Upper lobe of left lung (tissue), 6 donors: ENCODE data around the gene RAB13. TPM values are rescaled to one million over a fixed set of nuclear protein-coding genes. Genes with fewer than 3 reads are reported as not detected.

Experiments
- ATAC-seq, 2 donors: fragments of 200-7000 bp; cut with Tn5 transposase; one replicate each; pipeline ENCODE4 v1.9.1; 2022; ENCODE audit warnings: mild to moderate bottlenecking in 2 of 2, moderate library complexity in 2 of 2; ENCODE audit not compliant: low FRiP score in 2 of 2
- DNase-seq, 2 donors: peaks; one replicate each; pipeline ENCODE4 v3.0.0-alpha.2; 2019 to 2020
- H3K27ac ChIP-seq, 4 donors: fragments of 200-600 bp; sonication (generic); one replicate each; pipeline ENCODE4 v1.5.1; 2016 to 2019
- H3K27me3 ChIP-seq, 4 donors: fragments of 200-600 bp; sonication (generic); one replicate each; pipeline ENCODE4 v1.5.1; 2017 to 2019
- H3K36me3 ChIP-seq, 4 donors: fragments of 200-600 bp; sonication (generic); one replicate each; pipeline ENCODE4 v1.5.1; 2016 to 2019
- H3K4me1 ChIP-seq, 4 donors: fragments of 200-600 bp; sonication (generic); one replicate each; pipeline ENCODE4 v1.5.1; 2018 to 2019
- H3K4me3 ChIP-seq, 4 donors: fragments of 200-600 bp; sonication (generic); one replicate each; pipeline ENCODE4 v1.5.1; 2017 to 2019; ENCODE audit warnings: mild to moderate bottlenecking in 2 of 4, moderate library complexity in 1 of 4
- H3K9me3 ChIP-seq, 4 donors: fragments of 200-600 bp; sonication (generic); one replicate each; pipeline ENCODE4 v1.5.1; 2018 to 2019
- EP300 ChIP-seq, 4 donors: sonication (generic); formaldehyde crosslinking; IDR thresholded peaks; one replicate each; pipeline ENCODE4 v1.5.1; 2017; ENCODE audit warnings: antibody characterized with exemption in 4 of 4, control low read depth in 2 of 4
- POLR2A ChIP-seq, 4 donors: fragments of 450-650 bp; IDR thresholded peaks; one replicate each; pipeline ENCODE4 v1.5.1; 2016 to 2017; ENCODE audit warnings: antibody characterized with exemption in 4 of 4, mild to moderate bottlenecking in 2 of 4
- POLR2AphosphoS5 ChIP-seq, 2 donors: sonication (generic); formaldehyde crosslinking; IDR thresholded peaks; one replicate each; pipeline ENCODE4 v1.5.1; 2017; ENCODE audit warnings: antibody characterized with exemption in 2 of 2
- WGBS, 2 donors: methylation state at CpG; one replicate each; pipeline ENCODE4 v1.1.5; 2017 to 2018; 5-methylcytosine and 5-hydroxymethylcytosine counted together
- total RNA-seq, 6 donors: library from RNA; depleted of rRNA in 4 of 6; stranded (reverse); fragments of >200 nt in 4 of 6; gene quantifications; one replicate each; pipeline versions ENCODE4 v1.1.0 to v1.2.1, GENCODE V29; 2016 to 2021
- TF ChIP-seq, protein P1 (sequence below), 6 experiments: fragments of 450-650 bp in 4 of 6; fragments of 200-600 bp in 2 of 6; sonication (generic) in 2 of 6; IDR thresholded peaks; one replicate each; pipeline ENCODE4 v1.5.1; 2016 to 2019; ENCODE audit warnings: antibody characterized with exemption in 6 of 6
- donor health status: DM: no; HTN: no; CAD: no; lungs with moderate emphysema.
- donor health status: DM: no; HTN: yes; CAD: no; lungs with severe emphysema.

Gene RAB13
- total RNA-seq, 6 donors from 2014 or later: 33.9 to 116 (median 56.6) TPM

DNA sequence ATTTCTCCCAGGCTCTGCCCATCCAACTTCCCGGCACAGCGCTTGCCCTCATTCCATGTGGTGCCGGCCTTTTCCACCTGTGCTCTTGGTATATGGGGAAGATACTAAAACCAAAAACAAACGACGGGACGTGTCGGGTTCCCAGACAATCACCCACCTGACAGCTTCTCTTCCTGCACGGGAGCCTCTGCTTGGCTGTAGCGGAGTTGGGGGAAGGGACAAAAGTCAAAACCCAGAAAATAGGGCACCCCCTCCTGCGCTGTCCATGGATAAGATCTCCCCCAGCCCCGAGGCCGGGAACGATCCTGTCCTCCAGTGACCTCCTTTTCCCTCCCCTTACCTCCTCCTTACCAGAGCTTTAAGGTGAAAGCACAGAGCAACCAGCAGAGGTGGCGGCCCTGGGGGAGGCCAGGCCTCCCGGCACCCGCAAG lies 9.3 kb downstream of the RAB13 start:
- DNase-seq (no peak), ATAC-seq (peak in 1 of 2 donors; percentile 19)
- WGBS, 2 donors: 0 to 1% methylated on average over 13 to 16 of the region's 16 CpGs
- Histone ChIP-seq H3K27ac (peak overlapping the region; percentile 86 to 96 (median 93)), H3K36me3 (peaks cover 3 to 47% (median 25%) of the 10 kb centered on the region in 4 donors), H3K9me3 (no peaks in the 10 kb centered on the region), H3K27me3 (no peaks in the 10 kb centered on the region), H3K4me1 (peaks cover 14 to 22% (median 18%) of the 10 kb centered on the region in 4 donors), H3K4me3 (peak overlapping the region; percentile 63 to 93 (median 72))
- TF ChIP-seq, protein P1, sequence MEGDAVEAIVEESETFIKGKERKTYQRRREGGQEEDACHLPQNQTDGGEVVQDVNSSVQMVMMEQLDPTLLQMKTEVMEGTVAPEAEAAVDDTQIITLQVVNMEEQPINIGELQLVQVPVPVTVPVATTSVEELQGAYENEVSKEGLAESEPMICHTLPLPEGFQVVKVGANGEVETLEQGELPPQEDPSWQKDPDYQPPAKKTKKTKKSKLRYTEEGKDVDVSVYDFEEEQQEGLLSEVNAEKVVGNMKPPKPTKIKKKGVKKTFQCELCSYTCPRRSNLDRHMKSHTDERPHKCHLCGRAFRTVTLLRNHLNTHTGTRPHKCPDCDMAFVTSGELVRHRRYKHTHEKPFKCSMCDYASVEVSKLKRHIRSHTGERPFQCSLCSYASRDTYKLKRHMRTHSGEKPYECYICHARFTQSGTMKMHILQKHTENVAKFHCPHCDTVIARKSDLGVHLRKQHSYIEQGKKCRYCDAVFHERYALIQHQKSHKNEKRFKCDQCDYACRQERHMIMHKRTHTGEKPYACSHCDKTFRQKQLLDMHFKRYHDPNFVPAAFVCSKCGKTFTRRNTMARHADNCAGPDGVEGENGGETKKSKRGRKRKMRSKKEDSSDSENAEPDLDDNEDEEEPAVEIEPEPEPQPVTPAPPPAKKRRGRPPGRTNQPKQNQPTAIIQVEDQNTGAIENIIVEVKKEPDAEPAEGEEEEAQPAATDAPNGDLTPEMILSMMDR (IDR thresholded peaks at IDR 0.05): no peak
- TF ChIP-seq POLR2A (IDR thresholded peaks at IDR 0.05) (no peak), EP300 (IDR thresholded peaks at IDR 0.05) (no peak), POLR2AphosphoS5 (IDR thresholded peaks at IDR 0.05) (no peak)

DNA sequence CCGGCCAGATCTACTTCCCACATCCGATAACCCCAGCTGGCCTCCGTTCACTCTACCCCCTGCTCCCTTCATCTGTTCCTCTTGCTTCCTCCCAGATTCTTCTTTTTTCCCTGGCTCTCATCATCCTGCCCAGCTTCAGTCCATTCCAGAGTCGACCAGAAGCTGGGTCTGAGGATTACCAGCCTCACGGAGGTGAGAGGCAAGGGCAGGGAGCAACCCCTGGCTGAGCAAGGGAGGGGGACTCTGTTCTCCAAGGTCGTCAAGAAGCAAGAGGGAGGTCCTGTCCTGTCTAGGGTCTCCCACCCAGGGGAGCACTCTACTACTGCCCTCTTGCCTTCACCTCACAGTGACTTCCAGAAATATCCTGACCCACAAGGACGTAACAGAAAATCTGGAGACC lies 12.6 kb downstream of the RAB13 start:
- DNase-seq: no peak
- no peaks in the 10 kb centered on the region for H3K9me3 ChIP-seq
- no peak for TF ChIP-seq POLR2AphosphoS5 (IDR thresholded peaks at IDR 0.05)
- no peak for TF ChIP-seq POLR2A (IDR thresholded peaks at IDR 0.05)
- TF ChIP-seq EP300 (IDR thresholded peaks at IDR 0.05): no peak
- TF ChIP-seq, protein P1 (IDR thresholded peaks at IDR 0.05): no peak
- ATAC-seq: no peak
- H3K36me3 ChIP-seq: peaks cover 3 to 34% (median 25%) of the 10 kb centered on the region in 4 donors
- H3K27me3 ChIP-seq: no peaks in the 10 kb centered on the region
- H3K4me1 ChIP-seq: peaks cover 17 to 26% (median 20%) of the 10 kb centered on the region in 4 donors
- H3K4me3 ChIP-seq: no peak overlapping the region
- WGBS, 2 donors: 83 to 86% methylated on average over 6 to 7 of the region's 7 CpGs
- H3K27ac ChIP-seq: no peak overlapping the region

- no peaks in the 10 kb centered on the region for H3K27me3 ChIP-seq
- no peak overlapping the region for H3K27ac ChIP-seq
Measured at GRCh38 chr1:153973071-153973470, 13.1 kb downstream of the RAB13 start.

GRCh38 chr1:153970346-153970745 lies 15.8 kb downstream of the RAB13 start:
- DNase-seq (no peak), ATAC-seq (no peak)
- H3K9me3 ChIP-seq: no peaks in the 10 kb centered on the region
- H3K36me3 ChIP-seq: peaks cover 3 to 26% (median 21%) of the 10 kb centered on the region in 4 donors
- TF ChIP-seq POLR2AphosphoS5 (IDR thresholded peaks at IDR 0.05) (no peak), EP300 (IDR thresholded peaks at IDR 0.05) (no peak)
- TF ChIP-seq, protein P1 (IDR thresholded peaks at IDR 0.05): no peak
- H3K27me3 ChIP-seq: no peaks in the 10 kb centered on the region
- no peak overlapping the region for H3K4me3 ChIP-seq
- peaks cover 21 to 31% (median 25%) of the 10 kb centered on the region in 4 donors for H3K4me1 ChIP-seq
- H3K27ac ChIP-seq: no peak overlapping the region
- 82 to 88% methylated on average over 2 of the region's 2 CpGs for WGBS, 2 donors

More at GRCh38 chr1:153973071-153973470, 13.1 kb downstream of the RAB13 start:
- DNase-seq (no peak), ATAC-seq (no peak)
- Histone ChIP-seq H3K9me3 (no peaks in the 10 kb centered on the region), H3K36me3 (peaks cover 3 to 34% (median 25%) of the 10 kb centered on the region in 4 donors), H3K4me3 (no peak overlapping the region), H3K4me1 (peaks cover 17 to 26% (median 21%) of the 10 kb centered on the region in 4 donors)
- TF ChIP-seq, protein P1 (IDR thresholded peaks at IDR 0.05): no peak
- TF ChIP-seq POLR2AphosphoS5 (IDR thresholded peaks at IDR 0.05): no peak
- no peak for TF ChIP-seq EP300 (IDR thresholded peaks at IDR 0.05)
- TF ChIP-seq POLR2A (IDR thresholded peaks at IDR 0.05): no peak
- WGBS, 2 donors: 94 to 95% methylated on average over 3 of the region's 3 CpGs

GRCh38 chr1:153968972-153969371 lies 17.2 kb downstream of the RAB13 start:
- H3K4me3 ChIP-seq: no peak overlapping the region
- H3K27me3 ChIP-seq: no peaks in the 10 kb centered on the region
- 89 to 90% methylated on average over 2 of the region's 2 CpGs for WGBS, 2 donors
- DNase-seq: no peak
- TF ChIP-seq POLR2AphosphoS5 (IDR thresholded peaks at IDR 0.05): no peak
- ATAC-seq: no peak
- peaks cover 31 to 44% (median 34%) of the 10 kb centered on the region in 4 donors for H3K4me1 ChIP-seq
- no peaks in the 10 kb centered on the region for H3K9me3 ChIP-seq
- H3K36me3 ChIP-seq: peaks cover 0 to 13% (median 7%) of the 10 kb centered on the region in 4 donors
- H3K27ac ChIP-seq: peak overlapping the region in 1 of 4 donors; percentile 97
